NAMALWA (cell line): ENCODE data around the gene TSNAXIP1.

Experiments
- DNase-seq: peaks from one replicate; pipeline ENCODE4 v3.0.0-alpha.2; 2015; ENCODE audit warnings: low spot score

TSNAXIP1 gene

DNA sequence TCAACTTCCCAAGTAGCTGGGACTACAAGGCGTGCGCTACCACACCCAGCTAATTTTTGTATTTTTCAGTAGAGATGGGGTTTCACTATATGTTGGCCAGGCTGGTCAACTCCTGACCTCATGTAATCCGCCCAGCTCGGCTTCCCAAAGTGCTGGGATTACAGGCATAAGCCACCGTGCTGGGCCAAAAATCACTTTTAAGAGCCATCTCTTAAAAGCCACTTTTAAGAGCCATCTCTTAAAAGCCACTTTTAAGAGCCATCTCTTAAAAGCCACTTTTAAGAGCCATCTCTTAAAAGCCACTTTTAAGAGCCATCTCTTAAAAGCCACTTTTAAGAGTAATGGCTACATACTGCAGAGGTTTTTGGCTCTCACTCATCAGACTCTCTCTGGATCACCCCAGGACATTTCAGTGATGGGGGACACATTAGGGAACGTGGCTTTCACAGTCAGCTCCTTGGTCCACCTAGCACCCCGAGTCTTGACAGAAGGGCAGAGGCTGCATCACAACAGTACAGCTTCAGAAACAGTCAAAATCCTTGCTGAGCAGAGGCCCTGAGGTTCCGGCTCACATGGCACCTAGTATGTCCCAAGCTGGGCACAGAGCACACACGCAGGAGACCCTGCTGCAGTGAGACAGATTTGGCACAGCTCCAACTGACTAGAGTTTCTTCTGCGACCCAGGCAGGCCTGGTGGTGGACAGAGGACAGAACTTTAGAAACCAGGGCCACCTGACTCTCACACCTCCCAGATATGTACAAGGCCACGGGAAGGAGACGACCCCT is 23.9 kb upstream of the TSNAXIP1 start:
- no peak for DNase-seq

DNA sequence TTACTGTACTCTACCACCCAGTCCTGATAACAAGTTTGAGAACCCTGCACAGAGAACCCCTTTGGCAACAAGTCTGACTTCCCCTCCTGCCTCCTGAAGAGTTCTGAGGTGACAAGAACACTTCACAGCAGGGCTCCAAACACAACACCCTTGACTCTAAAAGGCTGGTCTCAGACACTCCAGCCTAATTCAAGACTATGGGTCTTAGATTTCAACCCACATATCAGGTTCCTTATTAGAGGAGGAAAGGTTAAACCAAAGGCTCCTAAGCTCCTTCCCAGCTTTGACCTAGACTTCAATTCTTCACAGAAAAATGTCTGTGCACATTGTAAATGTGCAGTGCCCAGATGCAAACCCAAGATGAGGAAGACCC is 23.4 kb upstream of the TSNAXIP1 start:
- DNase-seq, result no peak

DNA sequence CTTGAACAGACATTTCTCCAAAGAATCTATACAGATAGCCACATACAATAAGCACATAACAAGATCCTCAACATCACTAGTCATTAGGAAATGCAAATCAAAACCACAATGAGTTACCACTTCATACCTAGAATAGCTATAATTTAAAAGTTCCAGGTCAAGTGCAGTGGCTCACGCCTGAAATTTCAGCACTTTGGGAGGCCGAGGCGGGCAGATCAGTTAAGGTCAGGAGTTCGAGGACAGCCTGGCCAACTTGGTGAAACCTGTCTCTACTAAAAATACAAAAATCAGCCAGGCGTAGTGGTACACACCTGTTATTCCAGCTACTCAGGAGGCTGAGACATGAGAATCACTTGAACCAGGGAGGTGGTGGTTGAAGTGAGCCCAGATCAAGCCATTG is 20.2 kb upstream of the TSNAXIP1 start:
- no peak for DNase-seq

DNA sequence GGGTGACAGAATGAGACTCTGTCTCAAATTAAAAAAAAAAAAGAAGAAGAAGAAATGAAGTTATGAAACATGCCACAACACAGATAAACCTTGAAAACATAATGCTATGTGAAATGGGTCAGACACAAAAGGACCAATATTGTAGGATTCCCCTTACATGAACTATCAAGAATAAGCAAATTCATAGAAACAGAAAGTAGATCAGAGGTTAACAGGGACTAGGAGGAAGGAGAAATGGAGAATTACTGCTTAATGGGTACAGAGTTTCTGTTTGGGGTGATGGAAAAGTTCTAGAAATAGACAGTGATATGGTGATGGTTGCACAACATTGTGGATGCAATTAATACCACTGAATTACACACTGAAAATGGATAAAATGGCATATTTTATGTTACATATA is 16.6 kb upstream of the TSNAXIP1 start:
- no peak for DNase-seq

DNA sequence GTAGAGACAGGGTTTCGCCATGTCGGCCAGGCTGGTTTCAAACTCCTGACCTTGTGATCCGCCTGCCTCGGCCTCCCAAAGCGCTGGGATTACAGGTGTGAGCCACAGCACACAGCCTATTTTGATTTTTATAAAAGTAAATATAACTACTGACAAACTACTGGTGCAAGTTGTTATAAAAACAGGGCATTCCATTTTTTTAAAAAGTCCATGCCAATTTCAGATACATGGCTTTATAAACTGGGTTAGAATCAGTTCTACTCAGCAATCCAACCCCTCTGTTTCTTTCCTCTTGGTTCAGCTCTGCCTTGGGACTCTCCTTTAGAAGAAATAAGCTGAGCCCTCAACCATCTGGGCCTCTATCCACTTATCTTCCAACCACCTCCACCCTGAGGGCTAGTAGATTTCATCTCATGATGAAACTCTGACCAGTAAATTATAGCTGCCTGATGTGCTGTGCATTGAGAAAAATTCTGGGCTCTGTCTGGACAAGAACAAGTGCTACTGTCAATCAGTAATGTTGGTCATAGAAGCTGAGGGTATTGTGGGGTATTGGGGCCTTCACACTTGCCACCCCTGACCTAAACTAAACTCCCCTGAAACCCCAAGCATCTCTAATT is 10.5 kb upstream of the TSNAXIP1 start:
- no peak for DNase-seq

DNA sequence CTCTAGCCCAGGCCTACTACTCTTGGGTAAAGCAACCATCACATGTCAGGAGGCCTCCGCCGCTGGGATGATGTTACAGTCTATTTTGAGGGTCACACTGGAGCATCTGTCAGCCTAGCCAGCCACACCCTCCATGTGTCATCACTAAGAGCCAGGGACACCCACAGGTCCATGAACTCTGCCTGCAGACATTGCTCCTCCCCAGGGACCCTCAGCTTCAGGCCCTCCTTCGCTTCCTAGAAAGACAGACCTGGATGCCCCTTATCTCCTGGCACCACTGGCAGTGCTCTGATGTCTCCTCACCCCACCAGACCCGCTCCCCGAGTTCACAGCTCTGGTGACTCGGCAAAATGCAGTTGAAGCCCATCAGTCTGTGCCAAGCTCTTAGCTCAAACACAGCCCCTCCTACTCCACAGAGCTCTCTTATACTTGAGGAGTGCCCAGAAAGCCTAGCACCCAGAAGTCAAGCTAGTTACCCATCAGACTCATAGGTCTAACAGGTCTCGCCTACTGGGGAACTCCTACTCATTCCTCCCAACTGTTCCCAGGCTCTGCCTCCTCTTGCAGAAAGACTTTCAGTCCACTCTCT is 6.3 kb upstream of the TSNAXIP1 start:
- no peak for DNase-seq

DNA sequence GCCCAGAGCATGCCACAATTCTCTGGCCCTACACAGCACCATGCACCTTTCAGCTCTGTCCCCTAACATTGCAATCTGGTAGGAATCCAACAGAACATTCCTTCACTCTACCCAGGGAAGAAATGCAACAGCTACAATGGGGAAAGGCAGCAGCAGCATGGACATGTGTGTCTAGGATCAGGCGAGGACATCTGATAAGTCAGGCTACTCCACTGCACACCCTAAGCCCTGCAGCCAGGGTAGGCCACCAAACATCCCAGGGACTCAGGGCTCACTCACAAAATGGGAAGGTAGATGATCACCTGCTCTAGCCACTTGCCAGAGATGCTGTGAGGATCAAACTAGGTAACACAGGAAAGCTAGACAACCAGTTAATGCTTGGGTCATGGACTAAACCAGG is 5.4 kb upstream of the TSNAXIP1 start:
- no peak for DNase-seq

DNA sequence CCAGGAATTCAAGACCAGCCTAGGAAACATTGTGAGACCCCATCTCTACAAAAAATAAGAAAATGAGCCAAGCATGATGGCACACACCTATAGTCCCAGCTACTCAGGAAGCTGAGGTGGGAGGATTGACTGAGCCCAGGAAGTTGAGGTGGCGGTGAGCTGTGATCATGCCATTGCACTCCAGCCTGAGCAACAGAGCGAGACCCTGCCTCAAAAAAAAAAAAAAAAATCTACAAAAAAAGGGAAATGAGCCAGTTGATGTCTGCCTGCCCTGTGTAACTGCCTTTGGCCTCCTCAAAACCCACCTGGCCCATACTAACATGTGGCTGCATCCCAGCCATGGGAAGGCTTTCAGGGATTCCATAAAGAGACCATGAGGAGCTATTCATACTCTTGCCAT is 4.8 kb upstream of the TSNAXIP1 start:
- DNase-seq, result peak; percentile 66

DNA sequence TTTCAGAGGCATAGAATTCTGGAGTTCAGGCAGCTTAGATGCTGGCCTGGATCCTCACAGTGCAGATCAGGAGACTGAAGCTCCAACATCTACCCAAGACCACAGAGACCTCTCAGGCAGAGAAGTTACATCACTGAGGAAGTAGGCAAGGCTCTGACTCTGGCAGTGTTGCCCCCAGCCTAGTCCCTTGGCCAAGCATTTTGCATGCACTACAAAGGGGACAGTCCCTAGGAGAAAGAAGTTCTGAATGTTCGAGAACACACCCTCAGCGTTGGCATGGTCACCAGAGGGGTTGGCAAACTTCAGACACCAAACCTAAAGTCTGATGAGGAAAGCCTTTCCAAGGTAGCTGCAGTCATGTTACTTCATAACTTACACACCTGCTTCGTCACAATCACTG is 2.8 kb upstream of the TSNAXIP1 start:
- no peak for DNase-seq

DNA sequence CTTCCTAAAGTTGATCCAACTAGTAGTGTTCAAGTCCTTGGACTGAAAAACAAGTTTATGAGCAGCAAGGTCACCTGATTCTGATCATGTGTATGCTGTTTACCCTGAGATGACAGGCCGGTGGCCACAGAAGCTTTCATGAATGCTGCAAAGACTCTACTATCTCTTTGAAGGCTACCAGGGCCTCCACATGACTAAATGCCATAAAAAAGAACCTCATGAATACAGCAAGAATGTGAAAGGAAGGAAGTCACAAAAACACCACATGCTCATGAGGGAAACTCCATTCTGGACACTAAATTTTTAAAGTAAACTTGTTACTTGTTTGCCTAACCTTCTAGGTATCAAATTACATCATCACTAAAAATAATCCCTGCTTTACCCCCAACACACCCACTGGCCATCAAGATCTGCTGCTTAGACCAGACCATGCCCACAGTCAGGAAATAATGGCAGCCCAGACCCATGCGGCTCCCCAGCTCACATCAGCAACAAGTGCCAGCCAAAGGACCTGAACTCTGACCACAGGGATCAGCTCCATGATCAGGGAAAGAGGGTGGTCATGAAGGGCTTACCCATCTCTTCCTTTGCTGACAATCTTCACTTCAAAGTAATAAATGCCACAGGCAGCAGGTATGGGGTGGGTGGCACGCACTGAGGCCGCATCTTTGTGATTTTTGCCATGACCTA is 1.7 kb upstream of the TSNAXIP1 start:
- peak; percentile 10 for DNase-seq

DNA sequence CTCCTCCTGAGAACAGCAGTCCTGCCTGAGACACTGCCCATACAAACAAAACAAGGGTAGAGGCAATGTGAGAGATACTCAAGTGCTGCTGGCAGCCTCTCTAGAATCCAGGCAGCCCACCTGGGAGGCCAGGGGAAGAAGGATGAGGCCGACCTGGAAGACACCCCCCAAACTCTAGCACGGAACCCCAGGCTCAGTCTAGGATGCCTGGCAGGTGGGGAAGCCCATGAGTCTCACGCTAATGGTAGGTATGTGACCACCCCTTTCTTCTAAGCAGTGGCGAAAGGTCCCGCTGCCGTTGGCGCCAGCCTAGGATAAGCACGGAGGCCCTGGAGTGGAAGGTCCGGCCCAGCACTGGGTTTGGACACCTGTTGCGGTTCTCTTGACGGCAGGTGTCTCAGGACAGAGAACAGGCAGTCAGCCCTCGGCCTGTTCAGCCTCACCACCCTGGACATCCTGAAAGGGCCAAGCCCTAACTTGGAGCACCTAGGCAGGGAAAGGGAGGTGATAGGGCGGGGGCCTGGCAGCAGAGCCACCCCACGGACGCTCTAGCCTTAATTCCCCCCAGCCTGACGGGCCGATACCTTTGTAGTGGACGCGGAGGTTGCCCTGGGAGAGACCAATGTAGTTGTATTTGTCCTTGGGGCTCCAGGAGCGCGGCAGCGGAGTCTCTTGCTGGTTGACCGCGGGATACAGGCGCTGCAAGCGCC is 816 bp upstream of the TSNAXIP1 start:
- no peak for DNase-seq

DNA sequence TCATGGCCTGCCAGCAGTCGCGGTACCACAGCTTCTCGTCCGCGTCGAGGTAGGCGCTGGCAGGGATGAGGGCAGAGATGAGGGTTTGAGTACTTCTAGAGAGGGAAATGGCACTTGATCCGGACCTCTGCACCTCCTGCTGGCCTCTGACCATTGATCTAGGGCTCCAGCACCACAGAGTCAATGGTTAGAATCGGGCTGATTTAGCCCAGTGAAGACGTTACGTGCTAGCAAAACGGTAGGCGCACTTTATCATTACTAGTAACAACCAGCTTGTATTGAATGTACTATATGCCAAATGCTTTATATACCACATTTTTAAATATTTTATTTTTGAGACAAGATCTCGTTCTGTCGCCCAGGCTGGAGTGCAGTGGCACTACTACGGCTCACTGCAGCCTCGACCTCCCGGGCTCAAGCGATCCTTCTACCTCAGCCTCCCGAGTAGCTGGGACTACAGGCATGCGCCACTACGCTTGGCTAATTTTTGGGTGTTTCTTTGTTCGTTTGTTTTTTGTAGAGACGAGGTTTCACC is 526 bp downstream of the TSNAXIP1 start:
- DNase-seq, result no peak

DNA sequence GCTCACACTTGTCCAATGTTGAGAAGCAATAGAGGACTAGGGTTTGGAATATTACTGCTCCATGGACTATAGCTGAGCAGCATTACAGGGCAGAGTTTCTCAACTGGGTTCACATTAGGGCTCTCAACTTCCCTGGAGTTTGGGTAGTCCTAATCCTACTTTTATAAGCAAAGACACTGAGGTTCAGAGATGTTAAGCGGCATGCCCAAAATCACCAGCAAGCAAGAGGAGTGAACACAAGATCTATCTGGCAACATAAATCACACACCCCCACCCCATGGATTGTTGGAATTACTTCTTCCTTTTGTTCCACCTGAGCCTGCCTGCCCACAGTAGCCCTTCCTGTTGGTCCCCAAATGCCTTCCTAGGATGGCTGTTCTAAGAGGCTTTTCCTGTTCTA is 5.2 kb downstream of the TSNAXIP1 start:
- DNase-seq, result no peak

DNA sequence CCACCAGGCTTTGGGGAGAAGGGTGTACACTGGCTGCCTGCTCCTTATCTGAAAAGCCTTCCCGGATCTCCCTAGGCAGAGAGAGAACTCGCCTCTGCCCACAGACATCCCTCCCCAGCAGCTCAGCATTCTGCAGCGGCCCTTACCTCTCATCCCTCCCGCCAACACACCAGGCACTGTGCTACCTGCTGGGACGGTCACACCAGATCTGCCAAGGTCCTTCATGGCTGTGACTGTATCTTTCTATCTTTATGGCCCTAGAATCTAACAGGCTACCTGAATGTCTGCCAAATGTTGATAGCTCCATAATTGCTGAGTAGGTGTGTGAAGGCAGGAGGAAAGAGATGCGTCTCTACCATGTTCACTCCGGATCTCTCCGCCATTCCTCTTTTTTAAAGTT is 7.9 kb downstream of the TSNAXIP1 start:
- DNase-seq, result no peak

DNA sequence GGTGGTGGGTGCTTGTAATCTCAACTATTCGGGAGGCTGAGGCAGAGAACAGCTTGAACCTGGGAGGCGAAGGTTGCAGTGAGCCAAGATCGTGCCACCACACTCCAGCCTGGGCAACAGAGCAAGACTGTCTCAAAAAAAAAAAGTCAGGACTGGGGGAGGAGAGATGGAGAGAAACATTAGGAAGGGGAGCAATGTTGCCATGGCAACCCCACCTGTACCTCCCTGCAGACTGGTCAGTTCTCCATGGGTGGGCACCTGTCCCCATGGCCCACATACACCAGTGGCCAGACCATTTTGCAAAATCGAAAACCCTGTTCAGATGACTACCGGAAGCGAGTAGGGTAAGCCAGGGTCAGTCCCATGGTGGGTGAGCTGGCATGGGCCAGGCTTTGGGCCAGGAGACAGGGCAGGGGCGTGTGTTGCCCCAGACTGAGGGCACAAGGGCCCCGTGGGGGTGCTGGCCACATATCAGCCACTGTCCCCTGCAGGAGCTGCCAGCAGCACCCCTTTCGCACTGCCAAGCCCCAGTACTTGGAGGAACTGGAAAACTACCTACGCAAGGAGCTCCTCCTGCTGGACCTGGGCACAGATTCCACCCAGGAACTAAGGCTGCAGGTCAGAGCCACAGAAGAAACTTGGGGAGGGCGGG is 14.0 kb downstream of the TSNAXIP1 start:
- DNase-seq, result no peak

DNA sequence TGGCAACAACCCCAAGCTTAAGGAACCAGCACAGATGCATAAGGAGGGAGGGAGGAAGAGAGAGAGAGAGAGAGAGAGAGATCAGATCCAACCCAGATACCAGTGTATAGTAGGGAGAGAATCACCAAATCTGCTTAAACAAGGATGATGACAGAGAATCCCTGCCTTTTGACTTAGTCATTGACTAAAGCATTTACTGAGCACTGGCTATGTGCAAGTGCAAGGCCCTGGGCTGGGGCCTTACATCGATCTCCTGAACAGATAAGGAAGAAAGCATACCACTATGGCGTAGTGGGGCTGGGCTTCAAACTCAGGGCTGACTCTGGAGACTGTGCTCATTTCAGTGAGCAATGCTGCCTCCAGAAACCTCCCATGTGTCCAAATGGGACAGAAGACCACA is 15.8 kb downstream of the TSNAXIP1 start:
- DNase-seq, result no peak

DNA sequence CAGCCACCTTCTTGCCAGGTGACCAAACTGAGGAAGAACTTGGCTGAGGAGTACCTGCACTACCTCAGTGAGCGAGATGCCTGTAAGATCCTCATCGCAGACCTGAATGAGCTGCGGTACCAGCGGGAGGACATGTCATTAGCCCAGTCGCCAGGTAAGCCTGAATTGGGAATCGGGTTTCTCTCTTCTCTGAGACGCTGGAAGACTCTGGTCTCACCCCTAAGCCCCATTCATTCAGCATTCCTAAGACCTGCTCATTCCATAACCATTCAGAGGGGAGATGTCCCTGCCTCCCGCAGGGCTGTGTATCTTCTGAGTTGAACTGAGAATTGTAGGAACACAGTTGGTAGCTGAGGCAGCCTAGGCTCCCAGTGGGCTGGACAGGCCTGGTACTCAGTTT is 18.4 kb downstream of the TSNAXIP1 start:
- no peak for DNase-seq

DNA sequence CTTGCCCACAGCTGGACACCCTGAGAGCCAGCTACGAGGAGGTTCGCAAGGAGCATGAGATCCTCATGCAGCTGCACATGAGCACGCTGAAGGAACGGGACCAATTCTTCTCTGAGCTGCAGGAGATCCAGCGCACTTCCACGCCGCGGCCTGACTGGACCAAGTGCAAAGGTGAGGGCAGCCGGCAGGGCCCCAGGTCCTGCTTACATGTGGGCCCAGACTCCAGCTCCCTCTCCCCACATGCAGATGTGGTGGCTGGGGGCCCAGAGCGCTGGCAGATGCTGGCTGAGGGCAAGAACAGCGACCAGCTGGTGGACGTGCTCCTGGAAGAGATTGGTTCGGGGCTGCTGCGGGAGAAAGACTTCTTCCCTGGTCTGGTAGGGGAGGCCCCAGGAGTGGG is 19.2 kb downstream of the TSNAXIP1 start:
- no peak for DNase-seq

DNA sequence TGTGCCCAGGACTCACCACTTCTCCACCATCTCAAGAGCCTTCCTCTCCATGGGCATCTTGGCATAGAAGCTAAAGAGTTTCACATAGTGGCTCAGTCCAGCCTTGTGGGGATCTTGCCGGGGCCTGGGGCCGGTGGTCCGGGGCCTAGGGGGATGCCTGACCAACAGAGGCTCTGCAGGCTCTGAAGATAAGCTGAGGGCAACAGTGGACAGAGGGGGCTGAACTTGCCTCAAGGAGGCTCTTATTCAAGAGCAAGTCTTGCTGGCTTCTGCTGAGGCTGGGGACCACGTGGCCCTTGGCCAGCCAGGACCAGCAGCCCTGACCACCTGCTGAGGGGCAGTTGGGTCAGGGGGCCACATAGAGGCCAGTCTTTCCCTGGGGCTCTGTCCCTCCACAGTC is 22.0 kb downstream of the TSNAXIP1 start:
- DNase-seq, result no peak

DNA sequence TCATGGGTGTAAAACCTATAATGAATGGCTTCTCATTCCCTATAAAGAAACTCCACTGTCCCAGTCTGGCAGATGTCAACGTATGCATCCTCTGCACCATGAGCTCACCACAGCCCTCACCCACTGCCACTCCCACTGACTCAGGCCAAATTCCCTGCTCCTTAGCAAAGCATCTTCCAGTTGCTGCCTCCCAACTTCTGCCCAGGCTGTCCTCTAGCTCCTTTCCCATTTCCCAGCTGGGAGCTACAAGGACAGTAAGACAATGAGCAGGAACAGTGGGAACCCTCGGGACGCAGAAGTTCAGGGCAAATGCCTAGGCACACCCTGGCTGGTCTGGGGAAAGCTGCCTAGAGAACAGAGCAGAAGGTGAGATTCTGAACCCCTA is 26.3 kb downstream of the TSNAXIP1 start:
- no peak for DNase-seq

DNA sequence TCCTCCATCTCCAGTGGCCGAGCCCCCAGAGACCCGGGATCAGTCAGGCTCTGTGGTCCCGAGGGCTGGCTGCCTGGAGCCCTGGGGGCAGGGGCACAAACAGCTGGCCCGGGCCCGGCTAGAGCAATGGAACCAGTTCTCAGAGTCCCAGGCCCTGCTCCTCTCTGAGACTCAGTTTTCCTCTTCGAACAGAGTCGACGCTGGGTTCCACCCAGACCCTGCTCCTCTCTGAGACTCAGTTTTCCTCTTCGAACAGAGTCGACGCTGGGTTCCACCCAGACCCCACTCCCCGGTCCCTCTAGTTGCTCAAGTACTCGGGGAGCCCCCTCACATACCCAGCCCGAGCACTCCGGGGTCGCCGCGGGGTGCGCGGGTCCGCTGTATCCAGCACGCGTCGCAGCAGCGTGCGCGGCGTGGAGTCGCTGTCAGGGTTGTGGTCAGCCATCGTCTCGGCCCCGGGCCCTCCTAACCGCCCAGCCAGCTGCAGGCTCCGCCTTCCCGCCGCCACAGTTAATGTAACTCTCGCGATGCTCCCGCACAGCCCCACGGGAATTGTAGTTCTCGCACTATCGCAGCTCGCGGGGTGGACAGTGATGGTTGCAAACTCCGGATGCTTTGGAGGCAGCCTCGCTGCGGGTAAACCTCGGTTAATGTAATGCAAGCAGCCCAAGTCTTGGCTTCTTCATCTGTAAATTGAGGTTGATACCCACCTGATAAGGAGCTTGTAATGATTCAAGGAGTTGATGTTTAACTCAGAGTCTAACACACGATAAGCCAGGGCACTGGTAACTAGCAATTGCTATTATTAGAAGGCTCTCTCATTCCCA is 26.9 kb downstream of the TSNAXIP1 start:
- DNase-seq, result peak; percentile 96
